HG03442 (cell line): Measurements from ENCODE around the gene PIP5K1C.

Experiments used
- ATAC-seq: cut with Tn5 transposase; IDR thresholded peaks from one replicate; pipeline ENCODE4 v1.9.1; 2021; ENCODE audit warnings: mild to moderate bottlenecking, moderate library complexity; ENCODE audit not compliant: unreplicated experiment

The PIP5K1C gene

GRCh38 chr19:3695124-3695733 lies 5.0 kb downstream of the PIP5K1C start:
- ATAC-seq: no peak

- no peak for ATAC-seq
These were observed 5.7 kb downstream of the PIP5K1C start for GRCh38 chr19:3694361-3695123.

GRCh38 chr19:3693025-3693925 lies 7.0 kb downstream of the PIP5K1C start:
- ATAC-seq: no peak

- ATAC-seq: no peak
These were observed 7.9 kb downstream of the PIP5K1C start for GRCh38 chr19:3692141-3693024.

- ATAC-seq: no peak
These were observed 8.5 kb downstream of the PIP5K1C start for GRCh38 chr19:3691726-3692125.

GRCh38 chr19:3691372-3691716 lies 8.9 kb downstream of the PIP5K1C start:
- ATAC-seq: no peak

- no peak for ATAC-seq
These were observed 9.5 kb downstream of the PIP5K1C start for GRCh38 chr19:3690551-3691371.

GRCh38 chr19:3687774-3688706 lies 12.2 kb downstream of the PIP5K1C start:
- ATAC-seq: no peak

GRCh38 chr19:3687393-3687773 lies 12.9 kb downstream of the PIP5K1C start:
- ATAC-seq: no peak

- no peak for ATAC-seq
These were observed 15.4 kb downstream of the PIP5K1C start for GRCh38 chr19:3684817-3685410.

- no peak for ATAC-seq
These were observed 16.0 kb downstream of the PIP5K1C start for GRCh38 chr19:3684054-3684816.

- no peak for ATAC-seq
These were observed 16.7 kb downstream of the PIP5K1C start for GRCh38 chr19:3683405-3684053.

GRCh38 chr19:3682741-3683404 lies 17.4 kb downstream of the PIP5K1C start:
- no peak for ATAC-seq

- no peak for ATAC-seq
These were observed 18.0 kb downstream of the PIP5K1C start for GRCh38 chr19:3682286-3682685.

GRCh38 chr19:3680939-3681338 lies 19.3 kb downstream of the PIP5K1C start:
- no peak for ATAC-seq

- no peak for ATAC-seq
These were observed 20.7 kb downstream of the PIP5K1C start for GRCh38 chr19:3679581-3679980.

GRCh38 chr19:3679138-3679537 lies 21.1 kb downstream of the PIP5K1C start:
- no peak for ATAC-seq
